Neural crest cell (in vitro differentiated cells): Measurements from ENCODE around the gene EDEM1. TPM values are rescaled to one million over a fixed set of nuclear protein-coding genes. Genes with fewer than 3 reads are reported as not detected.
A peak's percentile ranks its signal among the peaks of the same experiment; 100 is the strongest.

Experiments
- DNase-seq: peaks from one replicate; pipeline ENCODE4 v3.0.0; 2021; ENCODE audit warnings: low read depth, mixed read lengths, low spot score
- H3K27ac Mint-ChIP-seq: one replicate; pipeline ENCODE4 v1.8.0; 2021; ENCODE audit warnings: mild to moderate bottlenecking, mixed read lengths; ENCODE audit not compliant: unreplicated experiment
- H3K27me3 Mint-ChIP-seq: 2 replicates; pipeline ENCODE4 v1.8.0; 2021; ENCODE audit warnings: low read depth, mild to moderate bottlenecking, mixed read lengths
- H3K36me3 Mint-ChIP-seq: 2 replicates; pipeline ENCODE4 v1.8.0; 2021; ENCODE audit warnings: low read depth, mild to moderate bottlenecking, mixed read lengths
- H3K4me1 Mint-ChIP-seq: 2 replicates; pipeline ENCODE4 v1.8.0; 2021; ENCODE audit warnings: mixed read lengths
- H3K4me3 Mint-ChIP-seq: one replicate; pipeline ENCODE4 v1.8.0; 2021; ENCODE audit warnings: mild to moderate bottlenecking, mixed read lengths
- H3K9me3 Mint-ChIP-seq: 2 replicates; pipeline ENCODE4 v1.8.0; 2021; ENCODE audit warnings: mixed read lengths
- total RNA-seq: library from RNA; stranded (reverse); gene quantifications from 2 replicates; pipeline ENCODE4 v1.2.1, GENCODE V29; 2021
- TF ChIP-seq, protein P1 (sequence below): fragments of 200-600 bp; sonication (generic); conservative IDR thresholded peaks from 2 replicates; pipeline ENCODE4 v1.5.0; 2021; ENCODE audit warnings: antibody characterized with exemption, mild to moderate bottlenecking

The EDEM1 gene
- total RNA-seq, 1 donor from 2014 or later, result 21.2 TPM

DNA sequence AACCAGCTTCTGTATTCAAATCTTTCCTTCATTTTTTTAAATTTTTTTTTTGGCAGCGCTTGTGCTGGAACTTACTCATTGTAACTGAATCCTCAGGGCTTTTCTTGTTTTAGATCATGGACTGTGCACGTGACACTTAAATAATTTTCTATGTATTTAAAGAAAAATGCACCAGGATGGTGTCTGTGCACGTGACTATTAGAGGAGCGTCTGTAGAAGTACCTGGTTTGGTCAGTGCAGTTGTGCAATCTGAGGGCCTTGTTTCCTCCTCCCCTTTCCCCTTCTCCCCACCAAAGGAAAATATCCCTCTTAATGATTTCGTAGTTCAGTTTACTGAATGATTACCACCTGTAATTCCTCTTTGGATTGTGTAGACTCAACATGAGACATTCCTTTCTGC lies 31.3 kb downstream of the EDEM1 start:
- Mint-ChIP-seq H3K4me1 (peaks cover 4% of the 10 kb centered on the region), H3K9me3 (no peaks in the 10 kb centered on the region), H3K27ac (no peak overlapping the region), H3K4me3 (no peak overlapping the region), H3K36me3 (peaks cover 7% of the 10 kb centered on the region), H3K27me3 (no peaks in the 10 kb centered on the region)
- TF ChIP-seq, protein P1, sequence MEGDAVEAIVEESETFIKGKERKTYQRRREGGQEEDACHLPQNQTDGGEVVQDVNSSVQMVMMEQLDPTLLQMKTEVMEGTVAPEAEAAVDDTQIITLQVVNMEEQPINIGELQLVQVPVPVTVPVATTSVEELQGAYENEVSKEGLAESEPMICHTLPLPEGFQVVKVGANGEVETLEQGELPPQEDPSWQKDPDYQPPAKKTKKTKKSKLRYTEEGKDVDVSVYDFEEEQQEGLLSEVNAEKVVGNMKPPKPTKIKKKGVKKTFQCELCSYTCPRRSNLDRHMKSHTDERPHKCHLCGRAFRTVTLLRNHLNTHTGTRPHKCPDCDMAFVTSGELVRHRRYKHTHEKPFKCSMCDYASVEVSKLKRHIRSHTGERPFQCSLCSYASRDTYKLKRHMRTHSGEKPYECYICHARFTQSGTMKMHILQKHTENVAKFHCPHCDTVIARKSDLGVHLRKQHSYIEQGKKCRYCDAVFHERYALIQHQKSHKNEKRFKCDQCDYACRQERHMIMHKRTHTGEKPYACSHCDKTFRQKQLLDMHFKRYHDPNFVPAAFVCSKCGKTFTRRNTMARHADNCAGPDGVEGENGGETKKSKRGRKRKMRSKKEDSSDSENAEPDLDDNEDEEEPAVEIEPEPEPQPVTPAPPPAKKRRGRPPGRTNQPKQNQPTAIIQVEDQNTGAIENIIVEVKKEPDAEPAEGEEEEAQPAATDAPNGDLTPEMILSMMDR, result no peak
- no peak for DNase-seq

DNA sequence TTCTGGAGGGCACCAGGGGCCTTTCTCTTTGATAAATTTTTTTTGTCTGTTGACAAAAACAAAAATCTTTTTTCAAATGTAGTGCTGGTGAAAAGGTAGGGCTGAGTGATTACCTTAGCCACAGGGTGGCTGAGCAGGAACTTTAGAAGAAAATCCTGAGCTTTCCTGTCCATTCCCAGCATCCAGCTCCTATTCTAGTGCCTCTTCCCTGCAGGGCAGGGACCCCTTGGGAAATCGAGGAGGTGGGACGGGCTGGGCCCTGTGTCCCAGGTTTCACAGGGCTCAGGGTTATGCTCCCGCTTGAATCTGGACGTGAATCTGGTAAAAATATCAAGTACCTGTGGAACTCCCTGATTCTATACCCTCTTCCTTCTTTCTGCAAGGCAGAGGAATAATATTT lies 31.7 kb downstream of the EDEM1 start:
- Mint-ChIP-seq H3K4me3 (no peak overlapping the region), H3K36me3 (peaks cover 4% of the 10 kb centered on the region), H3K27me3 (no peaks in the 10 kb centered on the region), H3K27ac (no peak overlapping the region), H3K9me3 (no peaks in the 10 kb centered on the region), H3K4me1 (peaks cover 4% of the 10 kb centered on the region)
- DNase-seq, result no peak
- TF ChIP-seq, protein P1, result no peak

DNA sequence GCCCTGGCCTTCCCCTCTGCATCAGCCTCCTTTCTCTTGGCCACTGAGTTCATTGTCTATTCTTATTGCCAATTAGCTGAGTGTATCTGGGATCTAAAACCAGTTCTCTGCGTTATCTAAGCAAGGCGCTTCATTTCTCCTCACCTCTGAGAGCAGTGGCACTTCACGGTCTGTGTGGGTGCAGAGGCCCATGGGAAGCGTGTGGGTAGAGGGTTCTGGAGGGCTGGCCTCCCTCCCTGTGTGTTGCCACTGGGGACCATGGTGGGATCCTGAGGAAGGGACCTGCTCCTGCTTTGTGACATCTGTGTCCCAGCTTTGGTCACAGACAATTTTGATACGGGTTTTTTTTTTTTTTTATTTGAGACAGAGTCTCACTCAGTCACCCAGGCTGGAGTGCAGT lies 32.7 kb downstream of the EDEM1 start:
- no peaks in the 10 kb centered on the region for H3K27me3 Mint-ChIP-seq
- H3K36me3 Mint-ChIP-seq, result peaks cover 3% of the 10 kb centered on the region
- peak overlapping the region; percentile 48 for H3K27ac Mint-ChIP-seq
- H3K4me1 Mint-ChIP-seq, result peaks cover 4% of the 10 kb centered on the region
- TF ChIP-seq, protein P1, result no peak
- no peak overlapping the region for H3K4me3 Mint-ChIP-seq
- no peak for DNase-seq
- no peaks in the 10 kb centered on the region for H3K9me3 Mint-ChIP-seq

DNA sequence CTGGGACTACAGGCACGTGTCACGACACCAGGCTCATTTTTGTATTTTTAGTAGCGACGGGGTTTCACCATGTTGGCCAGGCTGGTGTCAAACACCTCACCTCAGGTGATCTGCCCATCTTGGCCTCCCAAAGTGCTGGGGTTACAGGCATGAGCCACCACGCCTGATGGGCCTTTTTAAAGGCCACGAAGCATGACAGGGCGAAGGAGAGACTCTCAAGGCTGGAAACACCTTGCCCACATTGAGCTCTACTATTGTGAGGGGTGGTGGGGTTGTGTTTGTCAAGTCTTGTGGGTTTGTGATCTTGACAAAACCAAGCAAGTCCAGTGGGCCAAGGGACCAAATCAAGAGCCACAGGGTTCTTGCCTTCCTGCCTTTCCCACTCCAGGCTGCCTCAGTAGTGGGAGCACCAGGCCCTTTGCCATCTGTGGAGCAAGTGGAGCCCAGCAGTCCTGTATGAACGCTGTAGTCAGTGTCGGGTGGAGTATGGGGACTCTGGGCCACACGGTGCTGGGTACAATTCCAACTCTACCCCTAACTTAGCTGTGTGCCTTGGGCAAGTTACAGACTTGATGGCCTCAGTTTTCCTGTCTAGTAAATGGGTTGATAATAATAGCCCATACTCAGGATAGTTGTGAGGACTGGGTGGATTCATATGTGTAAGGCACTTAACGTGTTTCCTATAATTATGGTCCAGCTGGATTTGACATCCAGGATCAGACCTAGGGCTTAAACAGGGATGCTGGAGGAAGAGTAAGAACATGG lies 33.3 kb downstream of the EDEM1 start:
- Mint-ChIP-seq H3K27ac (no peak overlapping the region), H3K27me3 (no peaks in the 10 kb centered on the region), H3K36me3 (peaks cover 3% of the 10 kb centered on the region), H3K9me3 (no peaks in the 10 kb centered on the region), H3K4me1 (peaks cover 4% of the 10 kb centered on the region), H3K4me3 (no peak overlapping the region)
- DNase-seq, result no peak
- TF ChIP-seq, protein P1, result no peak

DNA sequence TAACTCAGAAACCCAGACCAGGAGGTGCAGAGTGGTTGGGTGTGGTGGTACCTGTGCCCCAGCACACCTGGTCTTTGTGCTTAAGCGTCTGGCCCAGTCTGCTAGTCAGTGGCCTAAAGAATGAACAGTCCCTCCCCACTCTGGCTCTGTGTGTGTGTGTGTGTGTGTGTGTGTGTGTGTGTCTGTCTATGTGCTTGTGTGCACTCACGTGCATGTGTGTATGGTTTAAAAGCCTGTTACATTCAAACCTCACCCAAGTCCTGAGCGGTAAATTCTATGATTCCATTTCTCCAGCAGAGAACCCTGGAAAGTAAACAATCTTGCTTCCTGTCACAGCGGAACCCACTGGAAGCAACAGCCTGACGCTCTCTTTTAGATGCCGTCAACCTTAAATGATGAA lies 34.2 kb downstream of the EDEM1 start:
- Mint-ChIP-seq H3K36me3 (peaks cover 3% of the 10 kb centered on the region), H3K4me1 (peaks cover 4% of the 10 kb centered on the region), H3K27me3 (no peaks in the 10 kb centered on the region), H3K9me3 (no peaks in the 10 kb centered on the region), H3K27ac (no peak overlapping the region), H3K4me3 (no peak overlapping the region)
- no peak for DNase-seq
- TF ChIP-seq, protein P1, result no peak
